ENCODE data around the gene TRIM3. TPM values are rescaled to one million over a fixed set of nuclear protein-coding genes. Genes with fewer than 3 reads are reported as not detected.

The TRIM3 gene
- total RNA-seq, 1 experiment from 2014 or later = 37.1 TPM

DNA sequence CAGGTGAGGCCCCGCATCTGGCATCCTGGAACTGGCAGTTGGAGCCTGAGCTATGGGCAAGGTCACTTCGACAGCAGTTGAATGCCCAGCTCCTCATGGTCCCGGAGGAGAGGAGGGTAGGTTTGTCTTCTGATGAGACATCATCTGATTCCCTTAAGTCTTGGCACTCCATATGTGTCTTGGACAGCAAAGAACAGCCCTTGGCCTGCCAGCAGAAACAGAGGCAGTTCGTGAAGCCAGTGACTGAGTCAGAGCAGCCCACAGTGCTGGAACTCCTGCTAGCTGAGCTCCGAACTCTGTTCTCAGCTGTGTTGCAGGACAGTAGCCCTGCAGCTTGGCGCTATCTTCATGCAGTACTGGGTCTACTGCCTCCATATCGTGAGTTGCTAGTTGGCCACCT is 24.4 kb upstream of the TRIM3 start:
- no peaks in the 10 kb centered on the region for H3K4me1 ChIP-seq (ENCODE audit: insufficient read depth, low read length, poor library complexity, severe bottlenecking)
- CTCF ChIA-PET = no interaction called here
- POLR2A ChIA-PET (ENCODE audit: low non-redundant PET) = interaction anchor here (0.6 kb wide), 1 partner anchor 8 kb away, joined by 3 read pairs; no protein-coding TSS in a partner anchor
- BruUV-seq (replicated peaks) = no TSS peak
- intact Hi-C loops (cut with micrococcal nuclease; ENCODE audit: unreplicated experiment) = no loop called here
- no peak for TF ChIP-seq EZH2 (IDR thresholded peaks at IDR 0.05; ENCODE audit: borderline replicate concordance, low read depth, low read length, poor library complexity, severe bottlenecking)
- TF ChIP-seq, protein P1, sequence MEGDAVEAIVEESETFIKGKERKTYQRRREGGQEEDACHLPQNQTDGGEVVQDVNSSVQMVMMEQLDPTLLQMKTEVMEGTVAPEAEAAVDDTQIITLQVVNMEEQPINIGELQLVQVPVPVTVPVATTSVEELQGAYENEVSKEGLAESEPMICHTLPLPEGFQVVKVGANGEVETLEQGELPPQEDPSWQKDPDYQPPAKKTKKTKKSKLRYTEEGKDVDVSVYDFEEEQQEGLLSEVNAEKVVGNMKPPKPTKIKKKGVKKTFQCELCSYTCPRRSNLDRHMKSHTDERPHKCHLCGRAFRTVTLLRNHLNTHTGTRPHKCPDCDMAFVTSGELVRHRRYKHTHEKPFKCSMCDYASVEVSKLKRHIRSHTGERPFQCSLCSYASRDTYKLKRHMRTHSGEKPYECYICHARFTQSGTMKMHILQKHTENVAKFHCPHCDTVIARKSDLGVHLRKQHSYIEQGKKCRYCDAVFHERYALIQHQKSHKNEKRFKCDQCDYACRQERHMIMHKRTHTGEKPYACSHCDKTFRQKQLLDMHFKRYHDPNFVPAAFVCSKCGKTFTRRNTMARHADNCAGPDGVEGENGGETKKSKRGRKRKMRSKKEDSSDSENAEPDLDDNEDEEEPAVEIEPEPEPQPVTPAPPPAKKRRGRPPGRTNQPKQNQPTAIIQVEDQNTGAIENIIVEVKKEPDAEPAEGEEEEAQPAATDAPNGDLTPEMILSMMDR (conservative IDR thresholded peaks at IDR 0.05; ENCODE audit: low read depth, low read length) = no peak
- H3K9me3 ChIP-seq (ENCODE audit: low read depth, low read length, poor library complexity, severe bottlenecking) = no peaks in the 10 kb centered on the region
- H3K4me3 ChIP-seq (ENCODE audit: low read depth, low read length, poor library complexity, severe bottlenecking) = no peak overlapping the region
- H3K27me3 ChIP-seq (replicated peaks; ENCODE audit: insufficient read depth, low read depth, low read length, poor library complexity) = no peaks in the 10 kb centered on the region
- no peak overlapping the region for H3K27ac ChIP-seq (ENCODE audit: low read depth, low read length, poor library complexity, severe bottlenecking)
- H3K36me3 ChIP-seq (ENCODE audit: insufficient read depth, low read length, poor library complexity, severe bottlenecking) = peaks cover 19% of the 10 kb centered on the region
- DNase-seq (ENCODE audit: low spot score) = no peak

DNA sequence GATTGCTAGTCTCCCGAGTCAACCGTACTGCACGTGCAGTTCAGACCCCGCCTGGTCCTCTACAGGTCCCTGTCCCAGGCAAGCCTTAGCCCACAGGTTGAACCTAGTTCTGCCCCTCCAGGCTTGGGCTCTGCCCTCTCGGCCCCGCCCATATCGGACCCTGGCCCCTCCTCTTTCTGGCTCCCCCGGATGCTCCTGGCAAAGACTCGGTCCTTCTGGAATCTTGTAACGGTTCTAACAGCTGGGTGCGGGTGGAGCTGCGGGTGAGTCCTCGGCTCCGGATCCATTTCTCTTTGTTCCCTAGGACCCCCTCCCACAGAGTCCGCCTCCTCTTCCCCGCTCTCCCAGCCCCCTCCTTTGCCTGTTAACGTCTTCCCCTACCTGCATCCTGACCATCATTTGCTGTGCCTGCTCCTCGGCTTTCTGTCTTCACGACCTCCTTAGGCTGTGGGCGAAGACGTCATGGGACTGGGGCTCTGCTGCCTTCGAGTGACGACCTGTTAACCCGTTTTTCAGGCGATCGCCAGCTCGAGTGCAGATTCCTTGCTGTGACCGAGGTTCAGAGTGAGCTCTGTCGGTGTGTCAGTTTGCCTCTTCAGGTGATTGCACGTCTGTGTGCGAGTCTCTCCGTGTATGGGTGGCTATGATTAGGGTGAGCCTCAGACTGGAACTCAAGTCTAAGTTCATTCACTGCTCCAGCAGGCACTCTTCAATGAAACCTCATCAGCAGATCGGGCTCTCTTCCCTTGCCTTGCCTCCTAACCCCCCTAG is 23.5 kb upstream of the TRIM3 start, which contains the start of gene DNHD1:
Gene DNHD1, plus strand, starts transcription at position 212 of the 771 bp plus-strand sequence. CDS start 936 bp downstream, outside the sequence.
- H3K4me1 ChIP-seq (ENCODE audit: insufficient read depth, low read length, poor library complexity, severe bottlenecking) = no peaks in the 10 kb centered on the region
- DNase-seq (ENCODE audit: low spot score) = no peak
- ChIA-PET CTCF (no interaction called here), POLR2A (ENCODE audit: low non-redundant PET) (no interaction called here)
- no peaks in the 10 kb centered on the region for H3K27me3 ChIP-seq (replicated peaks; ENCODE audit: insufficient read depth, low read depth, low read length, poor library complexity)
- TF ChIP-seq EZH2 (IDR thresholded peaks at IDR 0.05; ENCODE audit: borderline replicate concordance, low read depth, low read length, poor library complexity, severe bottlenecking) = no peak
- TF ChIP-seq, protein P1 (conservative IDR thresholded peaks at IDR 0.05; ENCODE audit: low read depth, low read length) = no peak
- H3K36me3 ChIP-seq (ENCODE audit: insufficient read depth, low read length, poor library complexity, severe bottlenecking) = peaks cover 24% of the 10 kb centered on the region
- BruUV-seq (replicated peaks) = no TSS peak
- no peak within 1 kb of the TSS for H3K4me3 ChIP-seq (ENCODE audit: low read depth, low read length, poor library complexity, severe bottlenecking)
- peak within 1 kb of the TSS; percentile 30 for H3K27ac ChIP-seq (ENCODE audit: low read depth, low read length, poor library complexity, severe bottlenecking)
- H3K9me3 ChIP-seq (ENCODE audit: low read depth, low read length, poor library complexity, severe bottlenecking) = no peaks in the 10 kb centered on the region
- intact Hi-C loops (cut with micrococcal nuclease; ENCODE audit: unreplicated experiment) = no loop called here

DNA sequence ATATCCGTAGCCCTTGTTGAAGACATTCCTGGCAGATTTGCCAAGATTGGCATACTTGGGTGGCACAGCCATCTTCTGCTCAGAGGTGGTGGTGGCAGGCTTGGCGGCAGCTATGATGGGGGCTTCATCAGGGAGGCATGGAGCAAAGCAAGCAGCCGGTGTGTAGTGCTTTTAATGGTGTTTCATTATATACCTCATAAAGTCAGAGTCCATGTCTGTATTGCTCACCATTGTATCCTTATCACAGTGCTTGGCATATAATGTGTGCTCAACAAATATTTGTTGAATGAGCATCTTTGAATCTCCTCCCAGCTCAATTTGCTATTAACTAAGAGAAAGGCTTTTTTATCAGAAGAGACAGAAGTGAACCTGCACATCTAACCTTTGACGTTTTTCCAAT is 15.6 kb upstream of the TRIM3 start:
- TF ChIP-seq EZH2 (IDR thresholded peaks at IDR 0.05; ENCODE audit: borderline replicate concordance, low read depth, low read length, poor library complexity, severe bottlenecking) = no peak
- TF ChIP-seq, protein P1 (conservative IDR thresholded peaks at IDR 0.05; ENCODE audit: low read depth, low read length) = no peak
- Histone ChIP-seq H3K36me3 (ENCODE audit: insufficient read depth, low read length, poor library complexity, severe bottlenecking) (peaks cover 45% of the 10 kb centered on the region), H3K27me3 (replicated peaks; ENCODE audit: insufficient read depth, low read depth, low read length, poor library complexity) (no peaks in the 10 kb centered on the region), H3K9me3 (ENCODE audit: low read depth, low read length, poor library complexity, severe bottlenecking) (no peaks in the 10 kb centered on the region), H3K4me1 (ENCODE audit: insufficient read depth, low read length, poor library complexity, severe bottlenecking) (no peaks in the 10 kb centered on the region), H3K27ac (ENCODE audit: low read depth, low read length, poor library complexity, severe bottlenecking) (no peak overlapping the region), H3K4me3 (ENCODE audit: low read depth, low read length, poor library complexity, severe bottlenecking) (no peak overlapping the region)
- POLR2A ChIA-PET (ENCODE audit: low non-redundant PET) = no interaction called here
- BruUV-seq (replicated peaks) = no TSS peak
- CTCF ChIA-PET = no interaction called here
- DNase-seq (ENCODE audit: low spot score) = no peak
- intact Hi-C loops (cut with micrococcal nuclease; ENCODE audit: unreplicated experiment) = no loop called here
